Lung (tissue), 12 donors: ENCODE results near the gene PPM1H. TPM values are rescaled to one million over a fixed set of nuclear protein-coding genes. Genes with fewer than 3 reads are reported as not detected.
"Not testable (repeated sequence)": the region's sequence is repeated elsewhere in the genome, so short reads cannot be mapped to it uniquely, and the experiment has no call there.

ENCODE experiments used
- ATAC-seq: fragments of 200-7000 bp; cut with Tn5 transposase; one replicate; pipeline ENCODE4 v1.9.1; 2020; ENCODE audit warnings: moderate number of reproducible peaks; ENCODE audit not compliant: insufficient read depth, low FRiP score
- DNase-seq, 3 donors: peaks; one replicate each; pipeline ENCODE4 v3.0.0-alpha.2; 2013 to 2017
- H3K27ac ChIP-seq, 2 donors: one replicate each; pipeline ENCODE4 v1.5.1; 2013; ENCODE audit warnings: mild to moderate bottlenecking in 2 of 2, moderate library complexity in 2 of 2, control low read depth in 1 of 2, inconsistent platforms in 1 of 2, low read depth in 1 of 2, low read length in 1 of 2
- H3K27me3 ChIP-seq, 3 donors: one replicate each; pipeline ENCODE4 v1.5.1; 2013; ENCODE audit warnings: low read length in 2 of 3; ENCODE audit not compliant: control insufficient read depth in 3 of 3, insufficient read depth in 3 of 3
- H3K36me3 ChIP-seq, 4 donors: one replicate each; pipeline ENCODE4 v1.5.1; 2013; ENCODE audit warnings: low read length in 4 of 4, mild to moderate bottlenecking in 1 of 4, moderate library complexity in 1 of 4; ENCODE audit not compliant: control insufficient read depth in 4 of 4, insufficient read depth in 4 of 4
- H3K4me1 ChIP-seq, 5 donors: one replicate each; pipeline ENCODE4 v1.5.1; 2013; ENCODE audit warnings: low read length in 5 of 5, mild to moderate bottlenecking in 2 of 5, moderate library complexity in 1 of 5; ENCODE audit not compliant: control insufficient read depth in 5 of 5, insufficient read depth in 5 of 5
- H3K4me3 ChIP-seq: one replicate; pipeline ENCODE4 v1.5.1; 2013; ENCODE audit warnings: mild to moderate bottlenecking, control low read depth, moderate library complexity
- H3K9ac ChIP-seq, 2 donors: one replicate each; pipeline ENCODE4 v1.5.1; 2013; ENCODE audit warnings: low read length in 2 of 2, control low read depth in 1 of 2; ENCODE audit not compliant: insufficient read depth in 1 of 2
- H3K9me3 ChIP-seq, 4 donors: one replicate each; pipeline ENCODE4 v1.5.1; 2013; ENCODE audit warnings: low read length in 3 of 4, mild to moderate bottlenecking in 1 of 4, moderate library complexity in 1 of 4; ENCODE audit not compliant: control insufficient read depth in 4 of 4, insufficient read depth in 3 of 4
- whole genome bisulfite sequencing, 2 donors: extraction: QIAGEN DNeasy Blood & Tissue Kit; methylation state at CpG; one replicate each; pipeline ENCODE4 v1.1.7; 2013; 5-methylcytosine and 5-hydroxymethylcytosine counted together
- polyA plus RNA-seq, 2 donors: library from polyadenylated mRNA; stranded (reverse); fragments of 200-250 nt; gene quantifications; one replicate each; pipeline ENCODE4 v1.2.1, GENCODE V29; 2013
- total RNA-seq, 2 donors: library from RNA; depleted of rRNA in 1 of 2; stranded (reverse); fragments of >200 nt in 1 of 2; gene quantifications; one replicate each; pipeline ENCODE4 v1.2.1, GENCODE V29; 2014 to 2021
- TF ChIP-seq, protein P1 (sequence below): IDR thresholded peaks from 2 replicates; pipeline ENCODE4 v1.5.1; 2012; ENCODE audit warnings: mild to moderate bottlenecking; ENCODE audit errors: control extremely low read depth, extremely low read depth
- donor health status: control.
- donor health status: control.
- donor health status: Bipolar disorder and iron deficiency.
- donor health status: healthy.
- donor health status: DM: yes; HTN: yes; CAD: no.

The PPM1H gene
- total and polyA plus RNA-seq, 4 donors: 2.0 to 11.2 (median 5.7) TPM

DNA sequence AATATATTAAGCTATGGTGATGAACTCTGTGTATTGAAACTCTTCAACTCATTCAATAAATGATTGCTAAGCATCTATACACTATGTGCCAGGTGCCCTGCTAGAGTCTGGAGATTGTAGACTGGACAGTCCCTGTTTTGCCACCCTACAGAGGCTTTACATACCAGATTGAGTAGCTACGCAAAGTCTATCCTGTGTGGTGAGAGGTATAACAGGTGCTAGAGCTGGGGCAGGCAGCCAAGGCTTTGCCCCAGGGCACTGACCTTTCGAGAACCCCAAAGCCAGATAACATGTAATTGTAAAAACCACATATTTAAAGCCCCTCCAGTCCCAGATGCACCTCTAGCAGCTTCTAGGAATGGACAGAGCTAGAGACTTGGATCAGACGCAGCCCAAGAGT is 52.8 kb downstream of the PPM1H start:
- Histone ChIP-seq H3K27me3 (no peaks in the 10 kb centered on the region), H3K36me3 (no peaks in the 10 kb centered on the region), H3K9me3 (no peaks in the 10 kb centered on the region), H3K4me1 (no peaks in the 10 kb centered on the region), H3K9ac (no peak overlapping the region), H3K27ac (no peak overlapping the region), H3K4me3 (no peak overlapping the region)
- no peak for ATAC-seq
- TF ChIP-seq, protein P1, sequence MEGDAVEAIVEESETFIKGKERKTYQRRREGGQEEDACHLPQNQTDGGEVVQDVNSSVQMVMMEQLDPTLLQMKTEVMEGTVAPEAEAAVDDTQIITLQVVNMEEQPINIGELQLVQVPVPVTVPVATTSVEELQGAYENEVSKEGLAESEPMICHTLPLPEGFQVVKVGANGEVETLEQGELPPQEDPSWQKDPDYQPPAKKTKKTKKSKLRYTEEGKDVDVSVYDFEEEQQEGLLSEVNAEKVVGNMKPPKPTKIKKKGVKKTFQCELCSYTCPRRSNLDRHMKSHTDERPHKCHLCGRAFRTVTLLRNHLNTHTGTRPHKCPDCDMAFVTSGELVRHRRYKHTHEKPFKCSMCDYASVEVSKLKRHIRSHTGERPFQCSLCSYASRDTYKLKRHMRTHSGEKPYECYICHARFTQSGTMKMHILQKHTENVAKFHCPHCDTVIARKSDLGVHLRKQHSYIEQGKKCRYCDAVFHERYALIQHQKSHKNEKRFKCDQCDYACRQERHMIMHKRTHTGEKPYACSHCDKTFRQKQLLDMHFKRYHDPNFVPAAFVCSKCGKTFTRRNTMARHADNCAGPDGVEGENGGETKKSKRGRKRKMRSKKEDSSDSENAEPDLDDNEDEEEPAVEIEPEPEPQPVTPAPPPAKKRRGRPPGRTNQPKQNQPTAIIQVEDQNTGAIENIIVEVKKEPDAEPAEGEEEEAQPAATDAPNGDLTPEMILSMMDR: no peak
- WGBS, 2 donors: 84 to 92% methylated on average over 3 of the region's 3 CpGs
- DNase-seq: no peak

DNA sequence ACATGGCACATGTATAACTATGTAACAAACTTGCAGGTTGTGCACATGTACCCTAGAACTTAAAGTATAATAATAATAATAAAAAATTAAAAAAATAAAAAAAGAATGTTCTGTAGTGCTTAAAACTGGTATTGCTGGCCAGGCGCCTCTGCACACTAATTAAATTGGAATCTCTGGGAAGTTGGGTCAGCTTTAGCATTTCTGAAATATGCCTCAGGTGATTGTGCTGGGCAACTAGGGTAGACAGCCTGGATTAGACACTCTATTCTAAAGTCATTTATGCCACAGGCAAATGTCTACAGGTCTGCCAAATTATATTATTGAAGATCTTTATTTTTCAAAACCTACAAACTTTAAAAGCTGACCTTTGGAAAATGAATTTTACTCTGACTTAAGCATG is 55.3 kb downstream of the PPM1H start:
- no peaks in the 10 kb centered on the region for H3K27me3 ChIP-seq
- no peaks in the 10 kb centered on the region for H3K9me3 ChIP-seq
- DNase-seq (no peak), ATAC-seq (no peak)
- TF ChIP-seq, protein P1: no peak
- no peaks in the 10 kb centered on the region for H3K36me3 ChIP-seq
- H3K27ac ChIP-seq: no peak overlapping the region
- H3K4me1 ChIP-seq: peaks cover 0 to 4% (median 0%) of the 10 kb centered on the region in 5 donors
- H3K9ac ChIP-seq: no peak overlapping the region
- WGBS, 2 donors: 97 to 100% methylated on average over 1 of the region's 1 CpG
- H3K4me3 ChIP-seq: no peak overlapping the region

DNA sequence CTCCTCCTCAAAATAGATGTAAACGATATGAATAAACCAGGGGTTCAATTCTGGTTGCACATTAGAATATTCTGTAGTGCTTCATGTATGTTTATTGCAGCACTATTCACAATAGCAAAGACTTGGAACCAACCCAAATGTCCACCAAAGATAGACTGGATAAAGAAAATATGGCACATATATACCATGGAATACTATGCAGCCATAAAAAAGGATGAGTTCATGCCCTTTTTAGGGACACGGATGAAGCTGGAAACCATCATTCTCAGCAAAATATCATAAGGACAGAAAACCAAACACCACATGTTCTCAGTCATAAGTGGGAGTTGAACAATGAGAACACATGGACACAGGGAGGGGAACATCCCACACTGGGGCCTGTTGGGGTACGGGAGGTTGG is 55.7 kb downstream of the PPM1H start:
- not testable (repeated sequence) for ATAC-seq, H3K4me1 ChIP-seq

DNA sequence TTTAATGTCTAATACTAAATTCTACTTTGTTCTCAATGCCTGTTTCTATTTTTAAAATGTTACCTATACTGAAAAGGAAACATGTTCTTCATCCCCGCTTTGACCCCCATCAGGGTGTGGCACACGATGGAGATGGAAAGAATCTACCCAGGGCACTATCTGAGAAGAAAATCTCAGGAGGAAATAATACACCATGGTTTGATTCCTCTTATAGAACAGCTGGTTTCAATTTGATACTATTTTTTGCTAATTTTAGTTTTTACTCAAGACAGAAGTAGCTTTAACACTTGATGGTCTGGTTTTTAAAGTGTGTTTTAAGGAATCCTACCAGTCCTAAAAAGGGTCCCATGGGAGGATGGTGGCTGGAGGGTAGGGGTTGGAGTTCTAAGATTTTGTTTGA is 56.7 kb downstream of the PPM1H start:
- TF ChIP-seq, protein P1: no peak
- ATAC-seq (no peak), DNase-seq (no peak)
- Histone ChIP-seq H3K4me3 (no peak overlapping the region), H3K27me3 (no peaks in the 10 kb centered on the region), H3K27ac (no peak overlapping the region), H3K4me1 (peaks cover 0 to 4% (median 0%) of the 10 kb centered on the region in 5 donors), H3K9ac (no peak overlapping the region), H3K36me3 (no peaks in the 10 kb centered on the region), H3K9me3 (no peaks in the 10 kb centered on the region)
- 62 to 72% methylated on average over 2 of the region's 2 CpGs for WGBS, 2 donors

More for the DNA sequence above, 55.7 kb downstream of the PPM1H start:
- not testable (repeated sequence) for H3K9me3 ChIP-seq, DNase-seq, H3K27ac ChIP-seq, H3K9ac ChIP-seq, H3K36me3 ChIP-seq, H3K27me3 ChIP-seq, H3K4me3 ChIP-seq
- WGBS, 2 donors: 90 to 98% methylated on average over 3 of the region's 3 CpGs
